ENCODE measurements around the gene ASAP3.

The ASAP3 gene

GRCh38 chr1:23477359-23478144 is 6.4 kb downstream of the ASAP3 start:
- DNase-seq (ENCODE audit: low read depth): no peak

- no peak for DNase-seq (ENCODE audit: low read depth)
Measured at GRCh38 chr1:23475641-23476040, 8.3 kb downstream of the ASAP3 start.

DNA sequence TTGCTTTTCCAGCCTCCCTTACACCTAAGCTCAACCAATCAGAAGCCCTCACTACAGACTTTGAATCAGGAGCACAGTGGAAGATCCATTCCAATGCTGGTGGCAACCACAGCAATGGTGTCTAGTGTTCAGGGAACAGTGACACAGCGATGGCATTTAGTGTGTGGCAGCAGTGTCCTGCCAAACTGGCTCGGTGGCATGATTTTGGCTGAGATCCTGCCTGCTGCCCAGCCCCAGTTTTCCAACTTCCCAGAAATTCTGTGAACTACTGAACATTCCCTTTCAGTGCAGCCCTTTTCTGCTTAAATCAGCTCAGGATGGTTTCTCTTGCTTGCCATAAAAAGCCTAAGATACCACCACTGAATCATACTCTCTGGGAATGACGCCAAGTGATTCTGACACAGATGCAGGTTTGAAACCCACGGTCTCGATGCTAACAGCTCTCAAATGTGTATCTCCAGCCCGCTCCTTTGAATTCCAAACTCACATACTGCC is 8.8 kb downstream of the ASAP3 start:
- DNase-seq (ENCODE audit: low read depth): no peak

DNA sequence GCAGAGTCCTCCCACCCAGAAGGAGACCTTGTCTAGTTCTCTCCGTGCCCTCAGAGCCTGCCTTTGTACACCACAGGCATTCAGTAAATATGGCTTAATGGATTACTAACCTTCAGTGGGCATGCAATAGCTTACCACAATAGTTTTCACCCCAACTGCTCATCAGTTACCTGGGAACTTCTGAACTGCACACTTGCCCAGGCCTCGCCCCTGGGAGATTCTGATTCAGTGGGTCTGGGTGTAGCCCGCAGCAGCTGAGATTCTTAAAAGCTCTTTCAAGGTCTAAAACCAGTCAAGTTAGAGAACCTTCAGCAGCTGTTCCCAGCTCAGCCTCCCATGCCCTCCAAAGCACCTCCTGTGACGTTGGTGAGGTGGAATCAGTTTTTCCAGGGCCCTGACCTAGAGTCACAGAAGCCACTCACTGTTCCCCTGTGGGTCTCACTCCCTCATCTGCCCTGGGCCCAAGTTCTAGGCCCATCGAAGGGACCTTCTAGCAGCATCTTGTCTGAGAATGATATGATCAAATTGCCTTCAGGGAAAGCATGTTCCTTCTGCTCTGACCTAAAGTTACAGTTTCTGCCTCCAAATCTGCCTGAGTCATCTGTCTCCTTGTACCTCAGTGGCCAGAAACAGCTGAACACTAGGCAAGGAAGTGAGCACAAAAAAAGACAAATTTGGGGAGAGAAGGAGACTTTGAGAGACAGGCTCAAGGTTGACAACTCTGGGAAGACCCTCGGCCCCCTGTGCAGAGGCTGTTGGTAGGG is 10.8 kb downstream of the ASAP3 start:
- DNase-seq (ENCODE audit: low read depth): no peak

DNA sequence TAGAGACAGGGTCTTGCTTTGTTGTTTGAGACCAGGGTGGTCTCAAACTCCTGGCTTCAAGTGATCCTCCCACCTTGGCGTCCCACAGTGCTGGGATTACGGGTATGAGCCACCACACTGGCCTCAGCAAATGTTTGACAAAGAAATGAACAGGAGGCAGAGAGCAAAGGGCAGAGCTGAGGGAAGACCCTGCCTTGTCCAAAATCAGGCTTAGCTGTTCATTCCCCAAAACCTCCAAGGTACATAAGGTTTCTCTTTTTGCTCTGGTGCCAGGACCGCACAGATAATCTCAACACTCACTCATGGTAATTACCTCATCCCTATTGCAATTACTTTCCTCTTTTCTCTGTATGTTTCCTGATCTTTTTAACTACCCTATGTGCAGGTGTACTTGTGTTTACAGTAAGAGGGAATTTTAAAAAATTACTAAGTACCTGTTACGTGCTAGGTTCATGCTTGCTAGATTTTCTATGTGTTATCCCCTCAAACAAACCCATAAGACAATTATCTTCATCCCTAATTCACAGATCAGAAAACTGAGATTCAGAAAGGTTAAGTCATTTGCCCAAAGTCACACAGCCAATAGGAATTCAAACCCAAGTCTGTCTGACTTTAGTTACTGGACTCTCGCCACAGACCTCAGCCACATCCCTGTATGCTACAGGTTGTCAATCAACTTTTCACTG is 11.5 kb downstream of the ASAP3 start:
- DNase-seq (ENCODE audit: low read depth): no peak

DNA sequence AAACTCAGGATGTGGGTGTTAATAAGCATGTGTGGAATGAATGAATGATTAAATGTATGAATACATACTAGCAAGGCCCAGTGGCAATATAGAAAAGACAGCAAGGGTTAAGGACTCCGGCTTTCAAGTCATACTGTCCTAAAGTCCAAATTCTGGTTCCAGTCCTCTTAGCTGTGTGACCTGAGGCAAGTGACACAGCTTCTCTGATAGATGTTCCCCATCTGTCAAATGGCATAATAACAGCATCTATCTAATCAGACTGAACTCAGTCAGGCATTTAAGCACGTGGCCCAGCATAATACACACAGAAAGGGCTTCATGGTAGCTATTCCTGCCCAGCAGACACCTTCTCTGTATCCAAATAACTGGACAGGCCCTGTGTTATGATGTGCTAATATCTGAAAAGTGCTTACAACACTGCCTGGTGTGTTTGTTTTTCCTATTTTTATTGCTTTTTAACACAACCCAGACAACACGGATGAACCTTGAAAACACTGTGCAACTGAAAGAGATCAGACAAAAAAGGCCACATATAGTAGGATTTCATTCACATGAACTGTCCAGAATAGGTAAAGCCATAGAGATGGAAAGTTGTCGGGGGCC is 12.4 kb downstream of the ASAP3 start:
- DNase-seq (ENCODE audit: low read depth): no peak

DNA sequence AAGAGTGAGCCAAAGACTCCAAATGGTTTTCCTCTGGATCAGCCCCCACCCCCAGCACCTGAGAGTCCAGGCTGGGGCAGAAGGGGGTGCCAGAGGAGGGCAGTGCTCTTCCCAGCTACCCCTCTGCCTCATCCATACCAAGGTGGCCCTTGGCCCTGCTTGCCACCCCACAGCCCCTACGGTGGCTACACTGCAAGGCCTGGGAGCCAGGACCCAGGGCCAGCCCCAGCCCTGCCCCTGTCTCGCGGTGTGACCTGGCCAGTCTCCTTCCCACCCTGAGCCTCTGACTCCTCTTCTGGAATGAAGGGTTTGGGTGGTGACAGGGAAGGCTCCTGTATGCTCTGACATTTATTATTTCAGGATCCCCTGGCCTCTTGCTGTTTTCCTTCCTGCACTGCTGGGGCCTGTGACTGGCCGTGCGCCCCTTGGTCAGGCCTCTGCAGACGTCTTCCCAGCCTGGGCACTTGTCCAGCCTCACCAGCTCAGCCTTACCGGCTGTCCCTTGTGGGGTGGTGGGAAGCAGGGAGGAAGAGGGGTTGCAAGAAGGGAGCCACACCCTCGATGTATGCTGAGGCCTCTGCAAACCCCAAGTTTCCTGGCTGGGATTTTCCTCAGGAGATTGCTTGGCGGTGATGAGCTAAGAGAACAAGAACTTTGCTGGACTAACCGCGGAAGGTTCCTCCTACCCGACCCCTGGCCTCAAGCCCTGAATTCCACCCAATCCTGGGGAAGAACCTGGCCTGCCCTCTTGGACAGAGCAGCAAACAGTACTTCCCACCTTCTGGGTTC is 13.5 kb downstream of the ASAP3 start:
- no peak for DNase-seq (ENCODE audit: low read depth)

DNA sequence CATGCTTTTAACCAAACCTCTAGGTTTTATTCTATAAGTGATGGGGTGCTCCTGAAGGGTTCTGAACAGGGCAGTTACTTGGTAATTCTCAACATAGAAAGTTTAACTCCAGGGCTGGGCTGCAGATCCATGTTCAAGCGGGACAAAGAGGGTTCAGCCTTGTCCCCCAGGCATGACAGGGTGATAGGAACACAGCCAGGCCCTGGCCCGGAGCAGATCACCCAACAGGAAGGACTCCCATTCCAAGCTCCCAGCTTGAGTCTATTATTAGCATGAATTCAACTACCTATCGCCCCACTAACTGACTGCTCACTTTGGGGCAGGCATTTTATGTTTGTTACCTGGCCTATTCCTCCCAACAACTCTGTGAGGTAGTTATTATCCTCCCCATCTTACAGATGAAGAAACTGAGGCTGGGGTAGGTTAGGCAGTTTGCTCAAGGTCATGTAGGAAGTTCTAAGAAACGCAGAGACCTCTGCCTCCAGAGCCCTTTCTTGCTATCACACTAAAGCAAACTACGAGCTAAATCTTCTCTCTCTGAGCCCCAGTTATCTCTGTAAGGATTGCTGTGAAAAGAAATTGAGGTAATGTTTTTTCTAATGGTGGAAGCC is 14.5 kb downstream of the ASAP3 start:
- DNase-seq (ENCODE audit: low read depth): no peak

DNA sequence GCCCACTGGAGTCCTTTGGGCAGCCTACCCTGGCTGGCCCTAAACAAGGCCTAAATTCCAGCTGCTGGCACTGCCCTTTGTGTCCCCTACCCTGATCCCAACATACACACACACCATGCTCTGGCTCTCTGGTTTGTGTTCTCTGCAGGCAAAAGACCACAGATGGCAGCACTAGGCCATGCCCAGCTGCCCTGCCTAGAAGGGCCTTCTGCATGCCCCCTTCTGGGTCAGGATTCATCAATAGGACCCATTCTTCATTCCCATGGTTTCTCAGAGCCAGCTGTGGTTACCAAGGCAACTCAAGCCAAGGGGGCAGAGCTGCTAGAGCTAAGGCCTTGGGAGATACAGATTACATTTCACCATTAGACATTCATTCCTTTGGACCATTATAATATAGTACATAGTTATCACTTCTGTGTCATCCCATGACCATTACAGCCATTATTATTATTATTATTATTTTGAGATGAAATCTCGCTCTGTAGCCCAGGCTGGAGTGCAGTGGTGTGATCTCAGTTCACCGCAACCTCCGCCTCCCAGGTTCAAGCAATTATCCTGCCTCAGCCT is 17.5 kb downstream of the ASAP3 start:
- no peak for DNase-seq (ENCODE audit: low read depth)

DNA sequence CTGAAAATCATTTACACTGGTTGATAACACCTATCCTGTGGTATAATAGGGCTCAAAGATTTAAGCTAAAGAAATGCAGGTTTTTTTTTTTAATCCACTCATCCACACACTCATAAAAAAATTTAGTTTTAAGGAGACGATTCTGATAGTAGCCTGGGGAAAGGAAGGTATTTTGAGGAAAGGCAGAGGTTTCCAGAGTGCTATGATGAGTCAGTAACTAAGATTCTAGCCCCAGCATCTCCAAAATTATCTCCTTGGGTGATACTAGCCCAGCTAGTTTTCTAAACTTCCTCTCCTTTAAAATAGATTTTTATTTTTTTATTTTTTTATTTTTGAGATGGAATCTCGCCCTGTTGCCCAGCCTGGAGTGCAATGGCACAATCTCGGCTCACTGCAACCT is 20.7 kb downstream of the ASAP3 start:
- no peak for DNase-seq (ENCODE audit: low read depth)

DNA sequence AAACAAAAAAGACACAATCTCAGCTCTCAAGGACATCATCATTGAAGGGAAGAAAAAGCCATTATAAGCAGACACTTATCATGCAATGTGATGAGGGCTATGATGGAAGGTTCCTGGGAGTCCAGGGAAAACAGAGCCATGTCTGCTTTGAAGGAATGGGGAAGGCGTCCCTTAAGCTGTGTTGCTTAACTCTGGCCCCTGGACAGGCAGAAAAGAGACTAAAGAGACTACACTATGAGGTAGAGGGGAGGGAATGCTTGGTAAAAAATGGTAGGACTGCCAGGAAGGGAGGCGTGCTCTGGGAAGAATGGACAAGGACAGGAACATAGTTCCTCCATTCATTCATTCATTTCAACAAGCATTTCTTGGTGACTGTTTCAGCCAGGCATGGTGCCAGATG is 21.2 kb downstream of the ASAP3 start:
- DNase-seq (ENCODE audit: low read depth): no peak

GRCh38 chr1:23461050-23461449 is 22.9 kb downstream of the ASAP3 start:
- DNase-seq (ENCODE audit: low read depth): no peak

DNA sequence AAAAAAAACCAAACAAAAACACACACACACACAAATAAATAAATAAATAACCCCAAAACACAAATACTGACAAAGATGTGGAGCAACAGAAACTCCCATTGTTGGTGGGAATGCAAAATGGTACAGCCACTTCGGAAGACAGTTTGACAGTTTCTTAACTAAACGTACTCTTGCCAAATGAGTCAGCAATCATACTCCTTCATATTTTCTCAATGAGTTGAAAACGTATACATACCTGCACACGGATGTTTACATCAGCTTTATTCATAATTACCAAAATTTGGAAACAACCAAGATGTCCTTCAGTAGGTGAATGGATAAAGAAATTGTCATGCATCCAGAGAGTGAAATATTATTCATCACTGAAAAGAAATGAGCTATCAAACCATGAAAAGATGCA is 23.5 kb downstream of the ASAP3 start:
- DNase-seq (ENCODE audit: low read depth): no peak

DNA sequence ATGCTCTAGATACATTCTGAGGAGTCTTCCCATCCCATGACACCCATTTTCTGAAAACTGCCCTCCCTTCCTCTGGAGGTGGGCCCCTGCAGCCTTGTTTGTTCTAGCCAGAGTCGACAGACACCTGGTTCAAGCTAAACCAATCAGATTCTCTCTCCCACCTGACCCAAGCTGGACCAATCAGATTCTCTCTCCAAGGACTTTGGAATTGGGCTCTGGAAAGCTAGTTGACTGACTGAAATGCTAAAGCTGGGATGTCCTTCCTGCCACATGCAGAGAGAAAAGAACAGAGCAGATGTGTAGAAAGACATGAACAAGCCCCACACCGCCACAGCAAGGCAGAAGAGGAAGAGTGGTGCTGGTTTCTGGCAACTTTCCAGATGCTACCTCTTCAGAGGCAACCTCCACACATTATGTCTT is 24.6 kb downstream of the ASAP3 start:
- no peak for DNase-seq (ENCODE audit: low read depth)

- no peak for DNase-seq (ENCODE audit: low read depth)
Measured at GRCh38 chr1:23456226-23456625, 27.8 kb downstream of the ASAP3 start.

GRCh38 chr1:23453455-23454000 is 30.5 kb downstream of the ASAP3 start:
- no peak for DNase-seq (ENCODE audit: low read depth)

- DNase-seq (ENCODE audit: low read depth): peak; percentile 10
Measured at GRCh38 chr1:23452011-23452411, 32.0 kb downstream of the ASAP3 start.

DNA sequence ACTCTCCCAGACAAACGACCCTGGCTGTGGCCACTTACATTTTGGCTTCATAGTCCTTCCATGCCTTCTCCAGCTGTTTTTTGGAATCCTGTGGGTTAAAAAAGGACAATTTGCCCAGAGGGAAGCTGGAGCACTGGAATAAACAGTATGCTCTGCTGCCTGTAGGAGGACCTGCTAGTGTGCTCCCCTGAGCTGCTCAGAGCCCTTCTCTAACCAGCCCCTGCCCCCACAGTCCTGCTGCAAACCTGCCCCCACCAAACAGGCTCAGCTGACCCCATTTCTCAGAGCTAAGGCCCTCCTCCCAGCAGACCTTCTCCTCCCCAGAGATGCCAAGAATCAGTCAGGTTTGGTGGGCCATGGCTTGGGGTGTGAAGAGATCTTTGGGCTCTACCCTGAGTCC is 32.5 kb downstream of the ASAP3 start:
- no peak for DNase-seq (ENCODE audit: low read depth)

DNA sequence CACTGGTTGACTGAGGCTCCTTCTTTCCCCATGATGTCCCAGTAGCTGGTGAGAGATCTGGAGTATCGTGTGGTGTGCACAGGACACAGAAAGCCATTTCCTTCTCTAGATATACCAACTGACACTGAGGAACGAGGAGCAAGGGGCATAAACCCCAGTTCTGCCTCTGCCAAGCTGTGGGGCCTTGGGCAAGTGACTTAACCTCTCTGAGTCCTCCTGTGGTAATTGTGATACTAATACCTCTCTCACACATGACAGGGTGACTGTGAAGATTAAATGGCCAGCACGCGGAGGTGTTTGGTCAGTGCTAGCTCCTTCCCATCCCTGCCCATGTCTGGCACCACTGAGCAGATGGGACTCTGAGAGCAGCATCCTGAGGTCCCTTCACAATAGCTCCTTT is 33.1 kb downstream of the ASAP3 start:
- no peak for DNase-seq (ENCODE audit: low read depth)

- no peak for DNase-seq (ENCODE audit: low read depth)
Measured at GRCh38 chr1:23449958-23450357, 34.0 kb downstream of the ASAP3 start.

DNA sequence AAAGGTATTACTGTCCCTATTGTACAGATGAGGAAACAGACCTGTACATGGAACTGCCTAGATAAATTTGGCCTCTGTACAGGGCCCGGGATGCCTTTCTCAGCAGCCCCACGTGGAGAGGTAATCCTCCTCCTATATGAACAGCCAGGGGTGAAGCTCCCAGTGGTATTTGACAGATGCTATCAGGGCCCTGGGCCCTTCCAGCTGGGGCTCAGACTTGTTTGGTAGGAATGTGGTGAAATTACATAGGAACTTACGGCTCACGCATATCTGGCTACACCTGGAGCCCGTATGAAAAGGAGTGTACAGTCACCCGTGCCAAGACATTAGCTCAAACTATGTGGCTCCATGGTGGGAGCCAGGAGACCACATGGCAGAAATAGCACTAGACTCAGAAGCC is 34.7 kb downstream of the ASAP3 start:
- DNase-seq (ENCODE audit: low read depth): no peak

Data from stimulated activated CD8-positive, alpha-beta memory T cell treated with anti-CD3 and anti-CD28 coated beads, Interleukin-15, amount 100 ng/mL, for 1 hour (primary cell).